Tibial nerve (tissue), 4 donors: ENCODE data around the gene PDSS2. TPM values are rescaled to one million over a fixed set of nuclear protein-coding genes. Genes with fewer than 3 reads are reported as not detected.

Experiments
- DNase-seq, 2 donors: peaks; one replicate each; pipeline ENCODE4 v3.0.0-alpha.2; 2019; ENCODE audit warnings: low spot score in 2 of 2
- H3K27ac ChIP-seq, 4 donors: fragments of 200-600 bp; sonication (generic) in 3 of 4; one replicate each; pipeline ENCODE4 v1.5.1; 2017 to 2019; ENCODE audit warnings: mild to moderate bottlenecking in 1 of 4
- H3K27me3 ChIP-seq, 2 donors: fragments of 200-600 bp; sonication (generic) in 1 of 2; one replicate each; pipeline versions ENCODE4 v1.5.1 to v1.6.0; 2017 to 2019
- H3K36me3 ChIP-seq, 3 donors: fragments of 200-600 bp; sonication (generic); one replicate each; pipeline ENCODE4 v1.5.1; 2018 to 2019
- H3K4me1 ChIP-seq, 4 donors: fragments of 200-600 bp; sonication (generic) in 3 of 4; one replicate each; pipeline ENCODE4 v1.5.1; 2017 to 2019
- H3K4me3 ChIP-seq, 4 donors: fragments of 200-600 bp; sonication (generic) in 3 of 4; one replicate each; pipeline ENCODE4 v1.5.1; 2017 to 2019; ENCODE audit warnings: mild to moderate bottlenecking in 1 of 4, moderate library complexity in 1 of 4
- H3K9me3 ChIP-seq, 4 donors: fragments of 200-600 bp; sonication (generic) in 3 of 4; one replicate each; pipeline ENCODE4 v1.5.1; 2017 to 2019
- CTCF ChIP-seq, 5 experiments: fragments of 200-600 bp in 3 of 5; fragments of 450-650 bp in 2 of 5; sonication (generic) in 3 of 5; IDR thresholded peaks; one replicate each; pipeline ENCODE4 v1.5.1; 2016 to 2019; ENCODE audit warnings: antibody characterized with exemption in 5 of 5, mild to moderate bottlenecking in 3 of 5, moderate library complexity in 2 of 5
- EP300 ChIP-seq, 2 donors: sonication (generic); formaldehyde crosslinking; IDR thresholded peaks; one replicate each; pipeline ENCODE4 v1.6.1; 2017; ENCODE audit warnings: antibody characterized with exemption in 2 of 2, mild to moderate bottlenecking in 1 of 2
- POLR2A ChIP-seq, 2 donors: fragments of 450-650 bp; IDR thresholded peaks; one replicate each; pipeline ENCODE4 v1.6.1; 2017; ENCODE audit warnings: antibody characterized with exemption in 2 of 2, mild to moderate bottlenecking in 2 of 2, moderate library complexity in 2 of 2
- WGBS, 2 donors: methylation state at CpG; one replicate each; pipeline ENCODE4 v1.1.5; 2018; 5-methylcytosine and 5-hydroxymethylcytosine counted together
- total RNA-seq, 4 donors: library from RNA; depleted of rRNA; stranded (reverse); fragments of >200 nt; gene quantifications; one replicate each; pipeline ENCODE4 v1.1.0, GENCODE V29; 2016

The PDSS2 gene
- total RNA-seq, 4 donors from 2014 or later = 8.2 to 9.4 (median 8.6) TPM

GRCh38 chr6:107344383-107344782 lies 115.0 kb downstream of the PDSS2 start:
- Histone ChIP-seq H3K4me1 (no peaks in the 10 kb centered on the region), H3K27ac (no peak overlapping the region), H3K4me3 (no peak overlapping the region), H3K9me3 (no peaks in the 10 kb centered on the region), H3K36me3 (no peaks in the 10 kb centered on the region), H3K27me3 (no peaks in the 10 kb centered on the region)
- no peak for DNase-seq
- WGBS, 2 donors = 73 to 82% methylated on average over 2 of the region's 2 CpGs
- no peak for TF ChIP-seq POLR2A (IDR thresholded peaks at IDR 0.05)
- no peak for TF ChIP-seq EP300 (IDR thresholded peaks at IDR 0.05)
- no peak for TF ChIP-seq CTCF (IDR thresholded peaks at IDR 0.05)

GRCh38 chr6:107342144-107342543 lies 117.2 kb downstream of the PDSS2 start:
- H3K4me3 ChIP-seq = no peak overlapping the region

GRCh38 chr6:107340881-107341280 lies 118.5 kb downstream of the PDSS2 start:
- H3K4me1 ChIP-seq = no peaks in the 10 kb centered on the region
- WGBS, 2 donors = 85 to 96% methylated on average over 1 of the region's 1 CpG
- no peaks in the 10 kb centered on the region for H3K36me3 ChIP-seq
- no peaks in the 10 kb centered on the region for H3K9me3 ChIP-seq
- no peak for TF ChIP-seq EP300 (IDR thresholded peaks at IDR 0.05)
- no peaks in the 10 kb centered on the region for H3K27me3 ChIP-seq
- H3K27ac ChIP-seq = no peak overlapping the region
- H3K4me3 ChIP-seq = no peak overlapping the region
- no peak for DNase-seq

More at GRCh38 chr6:107342144-107342543, 117.2 kb downstream of the PDSS2 start:
- H3K36me3 ChIP-seq = no peaks in the 10 kb centered on the region
- H3K27me3 ChIP-seq = no peaks in the 10 kb centered on the region
- DNase-seq = no peak
- TF ChIP-seq EP300 (IDR thresholded peaks at IDR 0.05) = no peak
- no peak for TF ChIP-seq CTCF (IDR thresholded peaks at IDR 0.05)
- TF ChIP-seq POLR2A (IDR thresholded peaks at IDR 0.05) = no peak
- H3K27ac ChIP-seq = no peak overlapping the region
- WGBS, 2 donors = 84 to 86% methylated on average over 2 of the region's 2 CpGs
- no peaks in the 10 kb centered on the region for H3K4me1 ChIP-seq
- H3K9me3 ChIP-seq = no peaks in the 10 kb centered on the region

GRCh38 chr6:107337191-107337741 lies 122.1 kb downstream of the PDSS2 start:
- no peak overlapping the region for H3K4me3 ChIP-seq
- H3K4me1 ChIP-seq = no peaks in the 10 kb centered on the region
- no peak overlapping the region for H3K27ac ChIP-seq
- TF ChIP-seq EP300 (IDR thresholded peaks at IDR 0.05) = no peak
- no peak for TF ChIP-seq POLR2A (IDR thresholded peaks at IDR 0.05)
- no peak for TF ChIP-seq CTCF (IDR thresholded peaks at IDR 0.05)
- H3K9me3 ChIP-seq = no peaks in the 10 kb centered on the region
- DNase-seq = no peak
- peaks cover 0 to 6% (median 0%) of the 10 kb centered on the region in 3 donors for H3K36me3 ChIP-seq
- no peaks in the 10 kb centered on the region for H3K27me3 ChIP-seq

GRCh38 chr6:107334026-107334425 lies 125.3 kb downstream of the PDSS2 start:
- H3K27ac ChIP-seq = no peak overlapping the region
- H3K4me1 ChIP-seq = no peaks in the 10 kb centered on the region
- H3K36me3 ChIP-seq = peaks cover 0 to 6% (median 0%) of the 10 kb centered on the region in 3 donors
- H3K4me3 ChIP-seq = no peak overlapping the region
- no peak for DNase-seq
- 88 to 91% methylated on average over 3 of the region's 3 CpGs for WGBS, 2 donors
- H3K9me3 ChIP-seq = no peaks in the 10 kb centered on the region
- H3K27me3 ChIP-seq = no peaks in the 10 kb centered on the region
- no peak for TF ChIP-seq CTCF (IDR thresholded peaks at IDR 0.05)
- TF ChIP-seq POLR2A (IDR thresholded peaks at IDR 0.05) = no peak
- no peak for TF ChIP-seq EP300 (IDR thresholded peaks at IDR 0.05)

GRCh38 chr6:107333491-107333890 lies 125.9 kb downstream of the PDSS2 start:
- H3K36me3 ChIP-seq = peaks cover 0 to 6% (median 0%) of the 10 kb centered on the region in 3 donors
- TF ChIP-seq POLR2A (IDR thresholded peaks at IDR 0.05) (no peak), EP300 (IDR thresholded peaks at IDR 0.05) (no peak), CTCF (IDR thresholded peaks at IDR 0.05) (no peak)

More at GRCh38 chr6:107333491-107333890, 125.9 kb downstream of the PDSS2 start:
- no peaks in the 10 kb centered on the region for H3K27me3 ChIP-seq
- WGBS, 2 donors = 83 to 86% methylated on average over 2 of the region's 2 CpGs
- H3K4me1 ChIP-seq = no peaks in the 10 kb centered on the region
- H3K9me3 ChIP-seq = no peaks in the 10 kb centered on the region
- H3K4me3 ChIP-seq = no peak overlapping the region
- no peak overlapping the region for H3K27ac ChIP-seq
- no peak for DNase-seq
